Activated CD8-positive, alpha-beta memory T cell treated with anti-CD3 and anti-CD28 coated beads, Interleukin-2, amount 50 U/mL, for 4 hours (primary cell): ENCODE data around the gene ZNF471.

ENCODE experiments used
- DNase-seq: peaks from one replicate; pipeline ENCODE4 v3.0.0-alpha.2; 2020

ZNF471 gene

DNA sequence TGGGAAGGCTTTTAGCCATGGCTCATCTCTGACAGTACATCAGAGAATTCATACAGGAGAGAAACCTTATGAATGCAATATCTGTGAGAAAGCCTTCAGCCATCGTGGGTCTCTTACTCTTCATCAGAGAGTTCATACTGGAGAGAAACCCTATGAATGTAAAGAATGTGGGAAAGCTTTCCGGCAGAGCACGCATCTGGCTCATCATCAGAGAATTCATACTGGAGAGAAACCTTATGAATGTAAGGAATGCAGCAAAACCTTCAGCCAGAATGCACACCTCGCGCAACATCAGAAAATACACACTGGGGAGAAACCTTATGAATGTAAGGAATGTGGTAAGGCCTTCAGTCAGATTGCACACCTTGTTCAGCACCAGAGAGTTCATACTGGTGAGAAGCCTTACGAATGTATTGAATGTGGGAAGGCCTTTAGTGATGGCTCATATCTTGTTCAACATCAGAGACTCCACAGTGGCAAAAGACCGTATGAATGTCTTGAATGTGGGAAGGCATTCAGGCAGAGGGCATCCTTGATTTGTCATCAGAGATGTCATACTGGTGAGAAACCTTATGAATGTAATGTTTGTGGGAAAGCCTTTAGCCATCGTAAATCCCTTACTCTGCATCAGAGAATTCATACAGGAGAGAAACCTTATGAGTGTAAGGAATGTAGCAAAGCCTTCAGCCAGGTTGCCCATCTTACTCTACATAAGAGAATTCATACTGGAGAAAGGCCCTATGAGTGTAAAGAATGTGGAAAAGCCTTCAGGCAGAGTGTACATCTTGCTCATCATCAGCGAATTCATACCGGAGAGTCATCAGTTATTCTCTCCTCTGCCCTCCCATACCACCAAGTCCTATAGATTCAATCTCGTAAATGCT lies 70.3 kb downstream of the ZNF471 start:
- no peak for DNase-seq
